Superior temporal gyrus (tissue), 1 donor: ENCODE results near the gene ZNF888.
A peak's percentile ranks its signal among the peaks of the same experiment; 100 is the strongest.
"Not testable (repeated sequence)": the region's sequence is repeated elsewhere in the genome, so short reads cannot be mapped to it uniquely, and the experiment has no call there.

ENCODE experiments used
- DNase-seq: peaks from one replicate; pipeline ENCODE4 v3.0.0-alpha.2; 2016; ENCODE audit errors: extremely low spot score

ZNF888 gene

DNA sequence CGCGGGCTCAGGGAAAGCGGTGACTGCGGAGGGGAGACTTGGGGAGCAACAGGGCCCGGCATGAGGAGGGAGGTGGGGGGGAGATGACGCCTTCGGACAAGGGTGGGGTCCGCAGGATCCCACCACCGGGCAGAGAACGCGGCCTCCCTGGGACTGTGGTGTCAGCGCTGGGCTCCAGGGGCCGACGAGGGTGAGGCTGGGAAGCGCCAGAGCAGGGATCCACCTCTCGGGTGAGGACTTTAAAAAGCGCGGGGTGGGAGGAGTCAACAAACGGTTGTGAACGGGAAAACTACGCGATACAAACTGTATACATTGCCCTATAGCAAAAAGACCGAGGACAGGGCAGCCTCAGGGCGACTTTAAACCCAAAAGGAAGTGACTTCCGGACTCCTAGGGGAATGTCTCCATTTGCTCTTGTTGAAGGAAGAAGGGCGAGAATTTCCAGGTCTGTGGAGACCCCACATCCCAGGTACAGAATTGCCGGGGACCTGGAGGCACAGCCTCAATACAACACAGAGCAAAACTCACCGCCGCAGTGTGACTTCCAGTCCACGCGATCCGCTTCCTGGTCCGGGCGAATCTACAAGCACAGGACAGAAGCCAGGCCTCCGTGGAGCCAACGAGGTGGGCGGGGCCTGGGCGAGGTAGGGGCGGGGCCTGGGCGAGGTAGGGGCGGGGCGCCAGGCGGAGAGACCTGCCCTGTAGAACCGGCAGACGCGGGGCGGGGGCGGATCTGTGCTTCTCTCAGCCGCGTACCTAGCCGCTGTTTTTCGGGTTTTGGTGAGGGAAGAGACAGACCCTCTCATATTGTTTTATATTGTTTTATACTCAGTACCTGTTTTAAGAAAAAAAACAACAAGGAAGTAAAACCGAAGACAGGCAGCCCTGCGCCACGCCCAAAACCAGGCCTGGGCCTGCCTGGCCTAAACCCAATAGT lies at the start of gene ZNF888:
Gene ZNF888 (minus strand): TSS at position 588 of the 937 bp plus-strand sequence. CDS start 5,555 bp downstream, outside the sequence.
- peak; percentile 35 for DNase-seq

DNA sequence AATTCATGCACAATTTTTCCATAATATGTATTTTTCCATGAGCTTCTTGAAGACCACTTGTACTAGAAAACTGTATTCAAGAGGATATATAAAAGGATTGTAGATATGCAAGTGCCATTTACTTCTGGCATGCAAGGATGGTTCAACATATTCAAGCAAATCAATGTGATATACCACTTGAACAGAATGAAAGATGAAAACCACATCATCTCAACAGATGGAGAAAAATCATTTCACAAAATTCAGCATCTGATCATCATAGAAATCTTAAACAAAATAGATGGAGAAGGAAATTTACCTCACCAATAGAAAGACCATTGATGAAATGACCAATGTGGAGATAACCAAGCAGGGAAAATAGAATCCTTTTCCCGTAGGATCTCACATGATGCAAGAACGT lies 44.5 kb upstream of the ZNF888 start:
- no peak for DNase-seq

DNA sequence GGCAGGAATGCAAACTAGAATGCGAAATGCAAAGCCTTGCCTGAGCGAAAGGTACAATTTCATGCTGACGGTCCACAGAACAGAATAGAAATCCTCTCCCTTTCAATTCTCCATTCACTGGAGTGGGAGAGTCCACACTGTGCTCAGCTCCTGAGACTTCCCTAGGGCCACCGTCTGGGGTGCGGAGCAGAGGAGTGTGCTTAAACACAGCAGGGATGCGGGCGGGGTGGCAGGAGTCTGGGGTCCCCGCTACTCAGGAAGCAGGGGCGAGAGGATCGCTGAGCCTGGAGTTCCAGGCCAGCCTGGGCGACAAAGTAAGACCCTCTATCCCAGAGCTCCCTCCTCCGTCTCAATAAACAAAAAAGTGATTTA lies 40.0 kb upstream of the ZNF888 start:
- no peak for DNase-seq

DNA sequence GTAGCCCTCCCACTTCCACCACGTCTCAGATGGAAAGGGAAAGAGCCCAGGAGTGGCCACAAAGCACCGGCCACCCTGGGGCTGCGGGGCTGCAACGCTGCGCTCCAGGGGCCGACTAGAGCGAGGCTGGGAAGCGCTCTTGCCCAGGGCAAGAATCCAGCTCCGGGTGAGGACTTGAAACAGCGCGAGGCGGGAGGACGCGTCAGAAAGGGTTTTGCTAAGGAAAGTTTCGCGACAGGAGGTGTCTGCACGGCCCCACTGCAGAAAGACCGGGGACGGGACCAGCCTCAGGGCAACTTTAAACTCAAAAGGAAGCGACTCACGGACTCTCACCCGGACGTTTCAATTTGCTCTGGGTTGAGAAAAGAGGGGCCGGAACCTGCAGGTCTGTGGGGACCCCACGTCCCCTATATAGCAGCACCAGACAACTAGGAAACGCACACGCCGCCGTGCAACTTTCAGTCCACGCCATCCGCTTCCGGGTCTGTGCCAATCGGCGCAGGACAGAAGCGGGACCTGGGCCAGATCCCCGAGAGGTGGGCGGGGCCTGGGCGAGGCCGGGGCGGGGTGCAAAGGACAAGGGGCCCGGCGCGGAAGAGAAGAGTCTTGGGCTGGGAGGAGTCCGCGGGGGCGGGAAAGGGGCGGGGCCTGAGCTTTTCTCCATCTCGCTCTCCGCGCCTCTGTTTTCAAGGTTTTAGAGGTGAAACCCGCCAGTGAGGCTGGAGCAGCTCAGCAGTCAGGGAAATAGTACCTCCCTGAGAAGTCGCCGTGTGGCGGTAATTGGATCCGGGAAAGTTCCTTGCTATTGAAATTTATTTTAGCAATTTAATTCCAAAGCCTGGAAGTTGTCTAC lies 39.4 kb upstream of the ZNF888 start, which contains the start of gene ZNF816:
Gene ZNF816 (minus strand): TSS at position 488 of the 853 bp plus-strand sequence. CDS start 6,792 bp downstream, outside the sequence.
- peak; percentile 76 for DNase-seq

- no peak for DNase-seq
Measured at GRCh38 chr19:52961981-52962380, 38.8 kb upstream of the ZNF888 start.

- DNase-seq: no peak
Measured at GRCh38 chr19:52959613-52960295, 36.5 kb upstream of the ZNF888 start.

DNA sequence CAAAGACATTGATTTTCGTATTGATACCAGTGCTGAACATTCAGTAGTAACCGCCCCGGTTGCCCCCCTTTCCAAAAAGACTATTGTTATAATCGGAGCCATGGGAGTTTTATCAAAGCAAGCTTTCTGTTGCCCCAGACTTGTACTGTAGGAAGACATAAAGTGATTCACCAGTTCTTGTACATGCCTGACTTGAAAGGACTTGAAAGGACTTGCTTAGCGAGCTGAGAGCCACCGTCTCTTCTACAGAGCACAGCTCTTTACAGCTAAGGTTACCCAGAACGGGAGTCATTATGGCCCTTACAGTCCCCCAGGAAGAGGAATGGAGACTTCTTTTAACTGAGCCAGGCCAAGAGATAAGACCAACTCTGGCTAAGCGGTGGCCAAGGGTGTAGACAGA lies 34.4 kb upstream of the ZNF888 start:
- DNase-seq: no peak

DNA sequence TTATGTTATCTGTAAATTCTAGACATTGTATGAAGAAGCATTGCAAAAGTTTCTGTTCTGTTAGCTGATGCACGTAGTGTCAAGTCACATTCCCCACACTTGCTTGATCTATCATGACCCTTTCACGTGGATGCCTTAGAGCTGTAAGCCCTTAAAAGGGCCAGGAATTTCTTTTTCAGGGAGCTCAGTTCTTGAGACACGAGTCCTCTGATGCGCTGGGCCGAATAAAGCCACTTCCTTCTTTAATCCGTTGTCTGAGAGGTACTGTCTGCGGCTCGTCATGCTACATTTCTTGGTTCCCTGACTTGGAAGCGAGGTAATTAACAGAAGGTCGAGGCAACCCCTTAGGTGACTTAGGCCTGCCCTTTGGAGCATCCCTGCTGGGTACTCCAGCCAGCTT lies 33.7 kb upstream of the ZNF888 start:
- DNase-seq: no peak

GRCh38 chr19:52949422-52949821 lies 26.2 kb upstream of the ZNF888 start:
- no peak for DNase-seq

DNA sequence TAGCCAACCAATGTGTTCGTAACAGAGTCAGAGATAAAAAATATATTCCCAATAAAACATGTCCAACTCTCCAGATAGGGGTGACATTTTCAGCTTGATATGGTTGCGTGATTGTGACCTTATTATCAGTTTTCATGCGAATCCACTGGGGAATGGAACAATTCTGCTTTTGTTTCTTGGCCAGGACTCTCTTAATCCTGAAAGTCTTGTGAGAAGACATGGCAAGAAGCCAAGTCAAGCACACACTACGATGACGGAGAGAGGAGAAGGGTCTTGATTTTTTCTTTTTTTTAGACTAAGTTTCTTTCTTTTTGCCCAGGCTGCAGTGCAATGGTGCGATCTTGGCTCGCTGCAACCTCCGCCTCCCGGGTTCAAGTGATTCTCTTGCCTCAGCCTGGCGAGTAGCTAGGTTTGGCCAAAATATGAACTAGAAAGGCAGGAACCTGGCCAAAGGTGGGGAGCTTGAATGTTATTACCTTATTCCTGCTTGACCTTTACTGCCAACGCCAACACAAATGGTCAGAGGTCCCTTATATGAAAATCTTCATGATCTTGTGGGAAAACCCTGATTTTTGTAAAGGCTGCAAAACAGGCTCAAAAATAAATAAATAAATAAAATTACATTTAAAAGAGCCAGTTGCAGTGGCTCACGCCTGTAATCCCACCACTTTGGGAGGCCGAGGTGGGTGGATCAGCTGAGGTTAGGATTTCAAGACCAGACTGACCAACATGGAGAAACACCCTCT lies 25.0 kb upstream of the ZNF888 start:
- DNase-seq: no peak

- no peak for DNase-seq
Measured at GRCh38 chr19:52946322-52947310, 23.4 kb upstream of the ZNF888 start.

DNA sequence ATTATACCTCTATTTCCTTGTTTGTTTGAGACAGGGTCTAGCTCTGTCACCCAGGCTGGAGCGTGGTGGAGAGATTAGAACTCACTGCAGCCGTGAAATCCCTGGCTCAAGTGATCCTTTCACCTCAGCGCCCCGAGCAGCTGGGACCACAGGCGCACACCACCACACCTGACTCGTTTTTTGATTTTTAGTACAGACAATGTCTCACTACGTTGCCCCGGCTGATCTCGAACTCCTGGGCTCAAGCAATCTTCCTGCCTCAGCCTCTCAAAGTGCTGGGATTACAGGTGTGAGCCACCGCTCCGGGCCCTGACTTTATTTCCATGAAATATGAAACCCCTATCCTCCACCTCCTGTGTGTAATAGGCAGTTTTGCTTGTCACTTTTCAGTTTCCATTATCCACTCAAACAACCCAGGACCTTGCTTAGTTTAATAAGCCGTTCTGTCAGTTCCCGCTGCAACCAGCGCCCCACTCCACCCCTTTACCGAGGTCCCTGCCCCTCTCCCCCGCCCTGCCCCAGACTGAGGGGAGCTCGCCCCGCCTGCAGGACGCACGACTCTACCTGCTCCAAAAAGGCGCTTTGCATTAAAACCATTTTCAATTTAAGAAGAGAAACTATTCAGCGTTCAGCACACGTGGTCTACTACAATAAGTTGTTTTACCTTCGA lies 22.6 kb upstream of the ZNF888 start:
- DNase-seq: no peak

DNA sequence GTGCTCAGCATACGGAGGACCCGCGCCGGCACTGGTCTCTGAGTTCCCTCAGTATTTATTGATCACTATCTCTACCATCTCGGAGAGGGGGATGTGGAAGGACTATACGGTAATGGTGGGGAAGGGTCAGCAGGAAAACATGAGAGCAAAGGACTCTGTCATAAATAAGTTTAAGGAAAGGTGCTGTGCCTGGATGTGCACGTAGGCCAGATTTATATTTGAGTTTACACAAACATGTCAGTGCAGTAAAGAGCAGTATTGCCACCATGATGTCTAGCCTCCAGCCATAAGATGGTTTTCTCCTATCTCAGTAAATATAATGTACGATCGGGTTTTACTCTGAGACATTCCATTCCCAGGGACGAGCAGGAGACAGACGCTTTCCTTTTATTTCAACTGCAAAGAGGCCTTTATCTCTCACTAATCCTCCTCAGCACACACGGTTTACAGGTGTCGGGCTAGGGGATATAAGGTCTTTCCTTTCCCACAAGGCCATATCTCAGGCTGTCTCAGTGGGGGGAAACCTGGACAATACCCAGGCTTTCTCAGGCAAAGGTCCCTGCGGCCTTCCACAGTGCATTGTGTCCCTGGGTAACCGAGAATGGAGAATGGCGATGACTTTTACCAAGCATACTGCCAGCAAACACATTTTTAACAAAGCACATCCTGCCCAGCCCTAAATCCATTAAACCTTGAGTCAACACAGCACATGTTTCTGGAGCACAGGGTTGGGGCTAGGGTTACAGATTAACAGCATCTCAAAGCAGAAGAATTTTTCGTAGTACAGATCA lies 21.7 kb upstream of the ZNF888 start:
- not testable (repeated sequence) for DNase-seq

- DNase-seq: no peak
Measured at GRCh38 chr19:52943884-52944643, 20.8 kb upstream of the ZNF888 start.

DNA sequence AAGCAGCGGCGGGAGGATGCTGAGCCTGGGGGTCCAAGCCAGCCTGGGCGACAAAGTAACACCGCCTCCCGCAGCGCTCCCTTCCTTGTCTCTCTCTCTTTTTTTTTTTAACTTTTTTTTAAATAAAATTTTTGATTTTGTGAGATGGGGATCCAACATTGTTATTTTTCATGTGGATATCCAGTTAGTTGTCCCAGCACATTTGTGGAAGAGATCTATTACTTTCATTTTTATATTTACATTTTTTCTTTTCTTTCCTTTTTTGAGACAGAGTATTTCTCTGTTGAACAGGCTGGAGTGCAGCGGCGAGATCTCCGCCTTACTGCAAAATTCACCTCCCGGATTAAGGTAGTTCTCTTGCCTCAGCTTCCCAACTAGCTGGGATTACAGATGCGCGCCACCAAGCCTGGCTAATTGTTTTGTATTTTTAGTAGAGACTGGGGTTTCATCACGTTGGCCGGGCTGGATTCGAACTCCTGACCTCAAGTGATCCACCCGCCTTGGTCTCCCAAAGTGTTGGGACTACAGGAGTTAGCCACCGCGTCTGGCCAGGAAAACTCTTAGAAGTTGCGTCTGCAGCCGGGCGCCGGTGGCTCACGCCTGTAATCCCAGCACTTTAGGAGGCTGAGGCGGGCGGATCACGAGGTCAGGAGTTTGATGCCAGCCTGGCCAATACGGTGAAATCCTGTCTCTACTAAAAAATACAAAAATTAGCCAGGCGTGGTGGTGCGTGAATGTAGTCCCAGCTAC lies 20.1 kb upstream of the ZNF888 start:
- DNase-seq: no peak

GRCh38 chr19:52942386-52943133 lies 19.3 kb upstream of the ZNF888 start:
- DNase-seq: peak; percentile 52
